Adrenal gland (tissue), 12 donors: Measurements from ENCODE around the gene CACNA1B. TPM values are rescaled to one million over a fixed set of nuclear protein-coding genes. Genes with fewer than 3 reads are reported as not detected.

Source experiments
- DNase-seq, 7 donors: peaks; one replicate each; pipeline ENCODE4 v3.0.0-alpha.2; 2019 to 2020
- H3K27ac ChIP-seq, 5 donors: fragments of 200-600 bp; sonication (generic) in 4 of 5; 1 replicate in 3 of 5; 2 replicates in 2 of 5; pipeline versions ENCODE4 v1.5.1 to v1.8.0; 2016 to 2020; ENCODE audit warnings: mild to moderate bottlenecking in 1 of 5
- H3K27me3 ChIP-seq: fragments of 200-600 bp; 2 replicates; pipeline ENCODE4 v1.8.0; 2021
- H3K36me3 ChIP-seq, 2 donors: fragments of 200-600 bp; replicated peaks in 1 of 2; 1 replicate in 1 of 2; 2 replicates in 1 of 2; pipeline versions ENCODE4 v1.5.1 to v1.8.0; 2018 to 2022
- H3K4me1 ChIP-seq, 2 donors: fragments of 200-600 bp; replicated peaks in 1 of 2; 1 replicate in 1 of 2; 2 replicates in 1 of 2; pipeline versions ENCODE4 v1.5.1 to v1.8.0; 2018 to 2021
- H3K4me3 ChIP-seq, 4 donors: fragments of 200-600 bp; sonication (generic) in 3 of 4; one replicate each; pipeline ENCODE4 v1.5.1; 2016 to 2018
- H3K9me3 ChIP-seq, 3 donors: fragments of 200-600 bp; sonication (generic) in 1 of 3; replicated peaks in 1 of 3; 1 replicate in 2 of 3; 2 replicates in 1 of 3; pipeline versions ENCODE4 v1.5.1 to v1.8.0; 2016 to 2021
- POLR2A ChIP-seq, 2 donors: fragments of 450-650 bp; IDR thresholded peaks; one replicate each; pipeline ENCODE4 v1.6.1; 2017; ENCODE audit warnings: antibody characterized with exemption in 2 of 2, mild to moderate bottlenecking in 2 of 2, moderate library complexity in 1 of 2
- WGBS, 4 donors: extraction: QIAGEN DNeasy Blood & Tissue Kit in 2 of 4; methylation state at CpG; one replicate each; pipeline versions ENCODE4 v1.1.5 to v1.1.7; 2013 to 2017; 5-methylcytosine and 5-hydroxymethylcytosine counted together
- intact Hi-C, 2 donors: fragments of 100-400 bp; cut with DNase I; formaldehyde crosslinking; loops; one replicate each; pipeline versions ENCODE4 v1.14.1 to v1.15.0; 2022 to 2023
- polyA plus RNA-seq, 3 donors: library from polyadenylated mRNA; stranded (reverse); fragments of 200-250 nt in 2 of 3; fragments of 350-450 nt in 1 of 3; fragmentation: Illumina TruSeq in 1 of 3; extraction: RNeasy Lipid Tissue Mini Kit (QIAGEN cat#74804) in 1 of 3; gene quantifications; one replicate each; pipeline ENCODE4 v1.2.3, GENCODE V29; 2013 to 2014
- total RNA-seq, 9 donors: library from RNA; depleted of rRNA in 4 of 9; stranded (reverse); fragments of >200 nt in 4 of 9; fragments of 120-200 nt in 1 of 9; fragmentation: NEBNext Ultra II Directional in 1 of 9; extraction: Animal tissue kit (Norgen Biotek cat#: 25700) in 1 of 9; gene quantifications; one replicate each; pipeline versions ENCODE4 v1.1.0 to v1.2.4, GENCODE V29; 2013 to 2023
- TF ChIP-seq, protein P1 (sequence below), 6 experiments: fragments of 450-650 bp in 4 of 6; fragments of 200-600 bp in 2 of 6; sonication (generic) in 1 of 6; IDR thresholded peaks; 1 replicate in 5 of 6; 2 replicates in 1 of 6; pipeline versions ENCODE4 v1.5.1 to v1.8.0; 2016 to 2021; ENCODE audit warnings: antibody characterized with exemption in 6 of 6, mild to moderate bottlenecking in 2 of 6, moderate library complexity in 1 of 6
- donor health status: healthy with polysubstance abuse.
- donor health status: Bipolar disorder and iron deficiency.
- donor health status: DM: yes; HTN: yes; CAD: no.
- donor health status: DM: no; HTN: no; CAD: no.
- donor health status: DM: no; HTN: no; CAD: no.
- donor health status: DM: yes; HTN: yes; CAD: no.

Gene CACNA1B
- total and polyA plus RNA-seq, 12 donors: 0.04 to 4.9 (median 1.1) TPM; not detected in 1

DNA sequence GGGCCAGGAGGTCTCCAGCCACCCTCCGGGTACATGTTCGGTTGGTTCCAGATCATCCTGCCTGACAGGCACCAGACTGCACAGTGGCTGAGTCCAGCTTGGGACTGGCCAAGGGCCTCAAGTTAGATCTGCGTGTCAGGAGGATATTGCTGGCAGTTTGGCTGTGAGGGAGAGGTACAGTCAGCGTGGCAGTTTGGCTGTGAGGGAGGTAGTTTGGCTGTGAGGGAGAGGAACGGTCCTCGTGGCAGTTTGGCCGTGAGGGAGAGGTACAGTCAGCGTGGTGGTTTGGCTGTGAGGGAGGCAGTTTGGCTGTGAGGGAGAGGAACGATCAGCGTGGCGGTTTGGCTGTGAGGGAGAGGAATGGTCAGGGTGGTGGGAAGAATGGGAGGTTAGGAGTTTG is 39.0 kb downstream of the CACNA1B start:
- WGBS, 4 donors: 60 to 64% (median 61%) methylated on average over 11 of the region's 11 CpGs
- H3K27me3 ChIP-seq: no peaks in the 10 kb centered on the region
- no peaks in the 10 kb centered on the region for H3K4me1 ChIP-seq
- no peak overlapping the region for H3K27ac ChIP-seq
- peak in 1 of 7 donors; percentile 33 for DNase-seq
- TF ChIP-seq, protein P1, sequence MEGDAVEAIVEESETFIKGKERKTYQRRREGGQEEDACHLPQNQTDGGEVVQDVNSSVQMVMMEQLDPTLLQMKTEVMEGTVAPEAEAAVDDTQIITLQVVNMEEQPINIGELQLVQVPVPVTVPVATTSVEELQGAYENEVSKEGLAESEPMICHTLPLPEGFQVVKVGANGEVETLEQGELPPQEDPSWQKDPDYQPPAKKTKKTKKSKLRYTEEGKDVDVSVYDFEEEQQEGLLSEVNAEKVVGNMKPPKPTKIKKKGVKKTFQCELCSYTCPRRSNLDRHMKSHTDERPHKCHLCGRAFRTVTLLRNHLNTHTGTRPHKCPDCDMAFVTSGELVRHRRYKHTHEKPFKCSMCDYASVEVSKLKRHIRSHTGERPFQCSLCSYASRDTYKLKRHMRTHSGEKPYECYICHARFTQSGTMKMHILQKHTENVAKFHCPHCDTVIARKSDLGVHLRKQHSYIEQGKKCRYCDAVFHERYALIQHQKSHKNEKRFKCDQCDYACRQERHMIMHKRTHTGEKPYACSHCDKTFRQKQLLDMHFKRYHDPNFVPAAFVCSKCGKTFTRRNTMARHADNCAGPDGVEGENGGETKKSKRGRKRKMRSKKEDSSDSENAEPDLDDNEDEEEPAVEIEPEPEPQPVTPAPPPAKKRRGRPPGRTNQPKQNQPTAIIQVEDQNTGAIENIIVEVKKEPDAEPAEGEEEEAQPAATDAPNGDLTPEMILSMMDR (IDR thresholded peaks at IDR 0.05): no peak
- TF ChIP-seq POLR2A (IDR thresholded peaks at IDR 0.05): no peak
- no peak overlapping the region for H3K4me3 ChIP-seq
- H3K9me3 ChIP-seq: no peaks in the 10 kb centered on the region
- intact Hi-C loops: no loop called here
- no peaks in the 10 kb centered on the region for H3K36me3 ChIP-seq

DNA sequence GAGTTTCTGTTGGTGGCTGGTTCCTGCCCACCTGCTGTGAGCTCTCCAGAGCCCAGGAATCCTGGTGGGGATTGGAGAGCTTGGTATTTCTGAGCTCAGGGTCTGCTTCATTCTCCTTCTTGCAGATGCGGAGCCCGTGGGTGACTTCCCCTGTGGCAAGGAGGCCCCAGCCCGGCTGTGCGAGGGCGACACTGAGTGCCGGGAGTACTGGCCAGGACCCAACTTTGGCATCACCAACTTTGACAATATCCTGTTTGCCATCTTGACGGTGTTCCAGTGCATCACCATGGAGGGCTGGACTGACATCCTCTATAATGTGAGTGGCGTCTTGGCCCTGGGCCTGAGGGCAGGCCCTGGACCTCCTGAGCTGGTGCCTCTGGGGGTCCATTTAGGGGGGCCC is 39.5 kb downstream of the CACNA1B start:
- peak in 1 of 7 donors; percentile 35 for DNase-seq
- no peak for TF ChIP-seq POLR2A (IDR thresholded peaks at IDR 0.05)
- TF ChIP-seq, protein P1 (IDR thresholded peaks at IDR 0.05): no peak
- Histone ChIP-seq H3K27me3 (no peaks in the 10 kb centered on the region), H3K27ac (no peak overlapping the region), H3K4me3 (no peak overlapping the region), H3K9me3 (no peaks in the 10 kb centered on the region), H3K36me3 (no peaks in the 10 kb centered on the region), H3K4me1 (no peaks in the 10 kb centered on the region)
- intact Hi-C loops: no loop called here
- WGBS, 4 donors: 90 to 97% (median 91%) methylated on average over 5 to 8 of the region's 8 CpGs; no CpG with 5 or more reads in 1 of the 4 donors

DNA sequence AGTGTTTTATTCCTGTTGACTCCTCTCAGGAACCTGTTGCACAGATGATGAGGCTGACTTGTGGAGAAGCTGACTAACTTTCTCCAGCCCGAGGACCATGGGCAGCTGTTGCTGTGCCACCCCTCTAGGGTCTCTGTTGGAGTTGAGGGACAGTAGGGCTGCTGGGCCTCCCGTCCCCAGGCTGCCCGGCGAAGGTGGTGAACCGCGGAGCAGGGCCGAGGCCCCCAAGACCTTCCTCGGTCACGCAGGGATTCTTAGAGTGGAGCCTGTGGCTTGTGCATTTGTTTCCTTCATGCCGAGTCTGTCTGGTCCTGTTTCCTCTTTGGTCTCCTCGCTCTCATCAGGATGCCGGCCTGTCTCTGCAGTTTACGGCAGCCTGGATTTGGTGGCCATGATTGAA is 40.2 kb downstream of the CACNA1B start:
- intact Hi-C loops: no loop called here
- no peaks in the 10 kb centered on the region for H3K9me3 ChIP-seq
- no peaks in the 10 kb centered on the region for H3K4me1 ChIP-seq
- H3K27me3 ChIP-seq: no peaks in the 10 kb centered on the region
- TF ChIP-seq, protein P1 (IDR thresholded peaks at IDR 0.05): no peak
- TF ChIP-seq POLR2A (IDR thresholded peaks at IDR 0.05): no peak
- H3K4me3 ChIP-seq: no peak overlapping the region
- WGBS, 4 donors: 68 to 90% (median 85%) methylated on average over 8 to 13 of the region's 13 CpGs
- no peak overlapping the region for H3K27ac ChIP-seq
- H3K36me3 ChIP-seq: no peaks in the 10 kb centered on the region
- no peak for DNase-seq

DNA sequence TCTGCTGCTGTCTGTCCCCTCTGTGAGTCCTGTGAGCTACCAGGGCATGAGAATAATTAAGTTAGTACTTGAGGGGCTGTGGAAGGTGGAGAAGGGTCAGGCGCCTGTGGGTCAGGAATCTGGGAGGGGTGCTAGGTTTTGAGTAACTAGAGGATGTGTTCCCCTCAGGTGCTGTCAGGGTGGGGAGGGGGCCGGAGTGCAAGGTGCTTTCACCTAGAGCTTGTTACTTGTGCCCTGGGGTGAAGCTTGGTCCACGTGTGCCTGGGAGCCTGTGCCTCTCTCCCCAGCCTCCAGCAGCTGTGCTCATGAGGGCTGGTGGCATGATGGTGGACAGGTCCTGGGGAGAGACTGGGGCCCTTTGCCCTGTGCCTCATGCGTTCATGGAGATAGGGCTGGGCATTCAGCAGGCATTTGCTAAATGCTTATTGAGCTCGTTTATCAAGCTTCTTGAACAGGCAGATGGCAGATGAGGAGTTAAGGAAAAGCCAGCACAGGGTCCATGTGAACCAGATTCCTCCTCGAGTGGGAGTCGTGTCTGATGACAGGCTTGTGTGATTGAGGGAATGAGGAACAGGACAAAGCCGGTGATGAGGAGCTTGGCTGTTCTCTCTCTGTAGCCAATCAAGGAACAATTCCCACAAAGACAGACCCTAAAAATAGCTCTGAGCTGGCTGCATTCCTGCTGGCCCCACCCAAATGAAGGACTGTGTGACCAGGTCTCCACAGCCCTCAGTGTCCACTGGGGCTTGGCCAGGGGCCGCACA is 40.9 kb downstream of the CACNA1B start:
- peak in 1 of 7 donors; percentile 45 for DNase-seq
- intact Hi-C loops: no loop called here
- no peak overlapping the region for H3K4me3 ChIP-seq
- WGBS, 4 donors: 44 to 62% (median 54%) methylated on average over 7 to 9 of the region's 9 CpGs
- H3K36me3 ChIP-seq: no peaks in the 10 kb centered on the region
- H3K9me3 ChIP-seq: no peaks in the 10 kb centered on the region
- H3K27ac ChIP-seq: no peak overlapping the region
- no peaks in the 10 kb centered on the region for H3K27me3 ChIP-seq
- H3K4me1 ChIP-seq: no peaks in the 10 kb centered on the region
- TF ChIP-seq, protein P1 (IDR thresholded peaks at IDR 0.05): no peak
- no peak for TF ChIP-seq POLR2A (IDR thresholded peaks at IDR 0.05)
